AG04450 (cell line): ENCODE data around the gene IGSF9. TPM values are rescaled to one million over a fixed set of nuclear protein-coding genes. Genes with fewer than 3 reads are reported as not detected.

Experiments used
- CTCF ChIA-PET: fragments of 300-600, 350-600 bp; formaldehyde crosslinking; extraction: SDS; loops from one replicate; lab custom pipeline; 2022; ENCODE audit warnings: antibody characterized with exemption, inconsistent platforms; lab: Charles Lee
- POLR2A ChIA-PET: fragments of 350-600 bp; formaldehyde crosslinking; extraction: SDS; loops from one replicate; lab custom pipeline; 2021; ENCODE audit warnings: antibody characterized with exemption, inconsistent platforms; lab: Yijun Ruan, JAX
- DNase-seq: peaks from one replicate; pipeline ENCODE4 v3.0.0-alpha.2; 2011; ENCODE audit warnings: low read depth, low spot score
- H3K27ac ChIP-seq: one replicate; pipeline ENCODE4 v1.5.1; 2012; ENCODE audit warnings: low read depth, low read length, control low read depth
- H3K27me3 ChIP-seq: one replicate; pipeline ENCODE4 v1.6.0; 2012; ENCODE audit warnings: low read length; ENCODE audit not compliant: control insufficient read depth, insufficient read depth
- H3K4me3 ChIP-seq: 2 replicates; pipeline ENCODE4 v1.5.1; 2011; ENCODE audit warnings: mild to moderate bottlenecking, low read depth, low read length, control low read depth
- H3K9me3 ChIP-seq: 2 replicates; pipeline ENCODE4 v1.5.1; 2012; ENCODE audit warnings: low read length; ENCODE audit not compliant: control insufficient read depth, insufficient read depth
- polyA plus RNA-seq: library from polyadenylated mRNA; depleted of rRNA; stranded (reverse); fragments of >200 nt; gene quantifications from 2 replicates; pipeline ENCODE4 v1.2.3, GENCODE V29; 2011
- TF ChIP-seq, protein P1 (sequence below): IDR thresholded peaks from 2 replicates; pipeline ENCODE4 v1.5.1; 2011; ENCODE audit warnings: low read depth, low read length, control low read depth, inconsistent platforms

Gene IGSF9
- polyA plus RNA-seq, 1 experiment = not detected

- DNase-seq = no peak
- TF ChIP-seq, protein P1, sequence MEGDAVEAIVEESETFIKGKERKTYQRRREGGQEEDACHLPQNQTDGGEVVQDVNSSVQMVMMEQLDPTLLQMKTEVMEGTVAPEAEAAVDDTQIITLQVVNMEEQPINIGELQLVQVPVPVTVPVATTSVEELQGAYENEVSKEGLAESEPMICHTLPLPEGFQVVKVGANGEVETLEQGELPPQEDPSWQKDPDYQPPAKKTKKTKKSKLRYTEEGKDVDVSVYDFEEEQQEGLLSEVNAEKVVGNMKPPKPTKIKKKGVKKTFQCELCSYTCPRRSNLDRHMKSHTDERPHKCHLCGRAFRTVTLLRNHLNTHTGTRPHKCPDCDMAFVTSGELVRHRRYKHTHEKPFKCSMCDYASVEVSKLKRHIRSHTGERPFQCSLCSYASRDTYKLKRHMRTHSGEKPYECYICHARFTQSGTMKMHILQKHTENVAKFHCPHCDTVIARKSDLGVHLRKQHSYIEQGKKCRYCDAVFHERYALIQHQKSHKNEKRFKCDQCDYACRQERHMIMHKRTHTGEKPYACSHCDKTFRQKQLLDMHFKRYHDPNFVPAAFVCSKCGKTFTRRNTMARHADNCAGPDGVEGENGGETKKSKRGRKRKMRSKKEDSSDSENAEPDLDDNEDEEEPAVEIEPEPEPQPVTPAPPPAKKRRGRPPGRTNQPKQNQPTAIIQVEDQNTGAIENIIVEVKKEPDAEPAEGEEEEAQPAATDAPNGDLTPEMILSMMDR = no peak
- ChIA-PET POLR2A (no interaction called here), CTCF (interaction anchor here (2.4 kb wide), 1 partner anchor 44 kb away, joined by 11 read pairs; no protein-coding TSS in a partner anchor)
- H3K27me3 ChIP-seq = peaks cover 18% of the 10 kb centered on the region
- no peak overlapping the region for H3K27ac ChIP-seq
- H3K9me3 ChIP-seq = no peaks in the 10 kb centered on the region; the same call in 1 of the 2 replicates
- no peak overlapping the region for H3K4me3 ChIP-seq
Observed at GRCh38 chr1:159961636-159962035, 16.2 kb upstream of the IGSF9 start.

DNA sequence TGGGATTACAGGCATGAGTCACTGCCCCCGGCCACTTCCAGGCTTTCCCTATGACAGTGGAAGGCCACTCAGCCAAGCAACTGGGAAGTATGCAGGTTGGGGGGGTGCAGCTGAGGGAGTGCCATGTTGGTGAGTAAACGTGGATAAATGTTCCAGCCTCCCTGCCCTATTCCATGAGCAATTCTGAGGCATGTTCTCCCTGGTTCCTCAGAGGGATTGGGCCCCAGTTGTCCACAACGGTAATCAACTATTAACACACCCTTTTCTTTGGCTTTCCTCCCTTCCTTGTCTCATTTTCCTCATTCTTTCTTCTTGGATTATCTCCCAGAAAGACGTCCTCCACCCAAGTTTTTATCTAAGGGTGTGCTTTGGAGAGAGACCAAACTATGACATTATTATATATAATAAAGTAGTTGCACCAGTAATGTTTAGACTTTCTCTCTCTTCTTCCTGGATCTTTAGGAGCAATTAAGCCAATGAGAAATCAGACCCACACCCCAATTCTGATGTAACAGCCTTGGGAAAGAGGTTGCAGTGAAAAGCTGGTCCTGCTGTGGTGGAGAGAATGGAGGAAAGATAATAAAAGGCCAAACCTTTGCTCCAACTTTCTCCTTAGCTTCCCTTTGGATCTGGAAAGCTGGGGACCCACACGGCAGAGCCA lies 15.4 kb upstream of the IGSF9 start:
- H3K4me3 ChIP-seq = peak overlapping the region; percentile 31; the same call in 1 of the 2 replicates
- CTCF ChIA-PET = interaction anchor here (0.7 to 2.4 kb wide), 2 partner anchors 23 to 45 kb away, joined by 3 to 11 read pairs; no protein-coding TSS in a partner anchor
- POLR2A ChIA-PET = no interaction called here
- DNase-seq = no peak
- TF ChIP-seq, protein P1 = no peak
- H3K27ac ChIP-seq = no peak overlapping the region
- H3K9me3 ChIP-seq = no peaks in the 10 kb centered on the region; the same call in 1 of the 2 replicates
- peaks cover 18% of the 10 kb centered on the region for H3K27me3 ChIP-seq

- peaks cover 13% of the 10 kb centered on the region for H3K27me3 ChIP-seq
- H3K9me3 ChIP-seq = no peaks in the 10 kb centered on the region; the same call in 1 of the 2 replicates
- POLR2A ChIA-PET = no interaction called here
- no peak overlapping the region for H3K4me3 ChIP-seq
- H3K27ac ChIP-seq = no peak overlapping the region
- CTCF ChIA-PET = interaction anchor here (0.7 to 2.4 kb wide), 2 partner anchors 12 to 47 kb away, joined by 6 to 11 read pairs; no protein-coding TSS in a partner anchor
- TF ChIP-seq, protein P1 = no peak
- DNase-seq = no peak
Observed at GRCh38 chr1:159959451-159959850, 14.0 kb upstream of the IGSF9 start.

- ChIA-PET CTCF (interaction anchor here (2.4 kb wide), 1 partner anchor 48 kb away, joined by 18 read pairs; no protein-coding TSS in a partner anchor), POLR2A (interaction anchor here (0.6 kb wide), 1 partner anchor 68 kb away, joined by 3 read pairs; no protein-coding TSS in a partner anchor)
- DNase-seq = no peak
- Histone ChIP-seq H3K4me3 (no peak overlapping the region), H3K9me3 (no peaks in the 10 kb centered on the region; the same call in 1 of the 2 replicates), H3K27ac (no peak overlapping the region), H3K27me3 (peaks cover 13% of the 10 kb centered on the region)
- TF ChIP-seq, protein P1 = no peak
Observed at GRCh38 chr1:159958719-159959380, 13.4 kb upstream of the IGSF9 start.
